Nephron progenitor cell (in vitro differentiated cells): ENCODE data around the gene CMSS1.

Experiments
- DNase-seq: peaks from one replicate; pipeline ENCODE4 v3.0.0; 2021
- H3K27ac Mint-ChIP-seq: 2 replicates; pipeline ENCODE4 v1.8.0; 2021; ENCODE audit warnings: mild to moderate bottlenecking, moderate library complexity, mixed read lengths
- H3K27me3 Mint-ChIP-seq: 2 replicates; pipeline ENCODE4 v1.8.0; 2021; ENCODE audit warnings: mild to moderate bottlenecking, low read depth, mixed read lengths; ENCODE audit not compliant: poor library complexity
- H3K36me3 Mint-ChIP-seq: 2 replicates; pipeline ENCODE4 v1.8.0; 2021; ENCODE audit warnings: low read depth, mixed read lengths
- H3K4me1 Mint-ChIP-seq: 2 replicates; pipeline ENCODE4 v1.8.0; 2021; ENCODE audit warnings: mixed read lengths
- H3K4me3 Mint-ChIP-seq: 2 replicates; pipeline ENCODE4 v1.8.0; 2021; ENCODE audit warnings: mild to moderate bottlenecking, moderate library complexity, mixed read lengths
- H3K9me3 Mint-ChIP-seq: 2 replicates; pipeline ENCODE4 v1.8.0; 2021; ENCODE audit warnings: mild to moderate bottlenecking, moderate library complexity, mixed read lengths
- CTCF ChIP-seq: fragments of 200-600 bp; sonication (generic); IDR thresholded peaks from 2 replicates; pipeline ENCODE4 v1.5.0; 2021; ENCODE audit warnings: antibody characterized with exemption

The CMSS1 gene

GRCh38 chr3:99933971-99934750 lies 116.5 kb downstream of the CMSS1 start:
- H3K36me3 Mint-ChIP-seq, result peaks cover 11% of the 10 kb centered on the region
- no peak for TF ChIP-seq CTCF
- H3K27me3 Mint-ChIP-seq, result no peaks in the 10 kb centered on the region
- H3K9me3 Mint-ChIP-seq, result no peaks in the 10 kb centered on the region
- H3K4me3 Mint-ChIP-seq, result no peak overlapping the region
- peaks cover 43% of the 10 kb centered on the region for H3K4me1 Mint-ChIP-seq
- DNase-seq, result no peak
- no peak overlapping the region for H3K27ac Mint-ChIP-seq

- Mint-ChIP-seq H3K36me3 (peaks cover 11% of the 10 kb centered on the region), H3K27ac (peak overlapping the region; percentile 94), H3K9me3 (no peaks in the 10 kb centered on the region), H3K4me1 (peaks cover 53% of the 10 kb centered on the region), H3K27me3 (no peaks in the 10 kb centered on the region), H3K4me3 (no peak overlapping the region)
- DNase-seq, result no peak
- TF ChIP-seq CTCF, result no peak
Measured at GRCh38 chr3:99934975-99935797, 117.5 kb downstream of the CMSS1 start.

GRCh38 chr3:99938270-99938911 lies 120.7 kb downstream of the CMSS1 start:
- DNase-seq, result no peak
- no peaks in the 10 kb centered on the region for H3K9me3 Mint-ChIP-seq
- H3K27ac Mint-ChIP-seq, result no peak overlapping the region
- H3K4me3 Mint-ChIP-seq, result no peak overlapping the region
- peaks cover 11% of the 10 kb centered on the region for H3K36me3 Mint-ChIP-seq
- no peaks in the 10 kb centered on the region for H3K27me3 Mint-ChIP-seq
- peaks cover 55% of the 10 kb centered on the region for H3K4me1 Mint-ChIP-seq
- no peak for TF ChIP-seq CTCF

- no peak for TF ChIP-seq CTCF
- Mint-ChIP-seq H3K36me3 (no peaks in the 10 kb centered on the region), H3K27me3 (peaks cover 4% of the 10 kb centered on the region), H3K4me1 (peaks cover 64% of the 10 kb centered on the region), H3K27ac (no peak overlapping the region), H3K4me3 (no peak overlapping the region), H3K9me3 (no peaks in the 10 kb centered on the region)
- DNase-seq, result no peak
Measured at GRCh38 chr3:99939876-99940275, 122.2 kb downstream of the CMSS1 start.

GRCh38 chr3:99940350-99940749 lies 122.7 kb downstream of the CMSS1 start:
- H3K9me3 Mint-ChIP-seq, result no peaks in the 10 kb centered on the region
- H3K36me3 Mint-ChIP-seq, result no peaks in the 10 kb centered on the region
- TF ChIP-seq CTCF, result no peak
- no peak for DNase-seq
- H3K4me3 Mint-ChIP-seq, result no peak overlapping the region
- peaks cover 64% of the 10 kb centered on the region for H3K4me1 Mint-ChIP-seq
- H3K27ac Mint-ChIP-seq, result no peak overlapping the region
- H3K27me3 Mint-ChIP-seq, result peaks cover 4% of the 10 kb centered on the region
